Measurements from ENCODE around the gene CCDC92B. TPM values are rescaled to one million over a fixed set of nuclear protein-coding genes. Genes with fewer than 3 reads are reported as not detected.

The CCDC92B gene
- total RNA-seq, 1 donor from 2014 or later: 0.35 TPM

- H3K4me1 Mint-ChIP-seq: peaks cover 36% of the 10 kb centered on the region
- H3K9me3 Mint-ChIP-seq: no peaks in the 10 kb centered on the region
- H3K4me3 Mint-ChIP-seq: peak overlapping the region; percentile 27
- peak; percentile 39 for DNase-seq (ENCODE audit: low read depth, low spot score)
- H3K27ac Mint-ChIP-seq (ENCODE audit: unreplicated experiment): no peak overlapping the region
- no peaks in the 10 kb centered on the region for H3K27me3 Mint-ChIP-seq (ENCODE audit: low read depth)
- H3K36me3 Mint-ChIP-seq (ENCODE audit: low read depth): no peaks in the 10 kb centered on the region
- peak; percentile 48 for TF ChIP-seq CTCF (conservative IDR thresholded peaks at IDR 0.05)
Observed at GRCh38 chr17:2707721-2708584, 41.5 kb downstream of the CCDC92B start.

- no peak for DNase-seq (ENCODE audit: low read depth, low spot score)
- H3K27ac Mint-ChIP-seq (ENCODE audit: unreplicated experiment): no peak overlapping the region
- H3K36me3 Mint-ChIP-seq (ENCODE audit: low read depth): no peaks in the 10 kb centered on the region
- H3K9me3 Mint-ChIP-seq: no peaks in the 10 kb centered on the region
- no peak for TF ChIP-seq CTCF (conservative IDR thresholded peaks at IDR 0.05)
- peaks cover 29% of the 10 kb centered on the region for H3K4me1 Mint-ChIP-seq
- no peak overlapping the region for H3K4me3 Mint-ChIP-seq
- no peaks in the 10 kb centered on the region for H3K27me3 Mint-ChIP-seq (ENCODE audit: low read depth)
Observed at GRCh38 chr17:2706911-2707510, 42.4 kb downstream of the CCDC92B start.

- TF ChIP-seq CTCF (conservative IDR thresholded peaks at IDR 0.05): no peak
- peak overlapping the region; percentile 22 for H3K27ac Mint-ChIP-seq (ENCODE audit: unreplicated experiment)
- no peaks in the 10 kb centered on the region for H3K9me3 Mint-ChIP-seq
- no peak overlapping the region for H3K4me3 Mint-ChIP-seq
- no peak for DNase-seq (ENCODE audit: low read depth, low spot score)
- no peaks in the 10 kb centered on the region for H3K27me3 Mint-ChIP-seq (ENCODE audit: low read depth)
- H3K4me1 Mint-ChIP-seq: peaks cover 28% of the 10 kb centered on the region
- H3K36me3 Mint-ChIP-seq (ENCODE audit: low read depth): no peaks in the 10 kb centered on the region
Observed at GRCh38 chr17:2705888-2706795, 43.3 kb downstream of the CCDC92B start.

GRCh38 chr17:2705263-2705662 is 44.2 kb downstream of the CCDC92B start:
- Mint-ChIP-seq H3K4me3 (peak overlapping the region; percentile 44), H3K27me3 (ENCODE audit: low read depth) (no peaks in the 10 kb centered on the region), H3K36me3 (ENCODE audit: low read depth) (no peaks in the 10 kb centered on the region), H3K27ac (ENCODE audit: unreplicated experiment) (peak overlapping the region; percentile 22), H3K9me3 (no peaks in the 10 kb centered on the region), H3K4me1 (peaks cover 21% of the 10 kb centered on the region)
- DNase-seq (ENCODE audit: low read depth, low spot score): no peak
- TF ChIP-seq CTCF (conservative IDR thresholded peaks at IDR 0.05): no peak

GRCh38 chr17:2704890-2705248 is 44.6 kb downstream of the CCDC92B start:
- no peak for DNase-seq (ENCODE audit: low read depth, low spot score)
- Mint-ChIP-seq H3K36me3 (ENCODE audit: low read depth) (no peaks in the 10 kb centered on the region), H3K27me3 (ENCODE audit: low read depth) (no peaks in the 10 kb centered on the region), H3K9me3 (no peaks in the 10 kb centered on the region), H3K4me3 (no peak overlapping the region), H3K4me1 (peaks cover 17% of the 10 kb centered on the region), H3K27ac (ENCODE audit: unreplicated experiment) (no peak overlapping the region)
- TF ChIP-seq CTCF (conservative IDR thresholded peaks at IDR 0.05): no peak

Data from neural crest cell (in vitro differentiated cells).